CD4-positive, alpha-beta memory T cell (primary cell): ENCODE data around the gene AK8. TPM values are rescaled to one million over a fixed set of nuclear protein-coding genes. Genes with fewer than 3 reads are reported as not detected.
"Not testable (repeated sequence)": the region's sequence is repeated elsewhere in the genome, so short reads cannot be mapped to it uniquely, and the experiment has no call there.

Experiments
- CTCF ChIA-PET: fragments of 350-600 bp; sonication (Branson Sonifier 250); formaldehyde crosslinking; loops from one replicate; lab custom pipeline; 2021; ENCODE audit warnings: inconsistent platforms; ENCODE audit not compliant: partially characterized antibody; lab: Charles Lee
- POLR2A ChIA-PET: fragments of 350-600 bp; sonication (Branson Sonifier 250); formaldehyde crosslinking; loops from one replicate; lab custom pipeline; 2021; ENCODE audit not compliant: partially characterized antibody; lab: Charles Lee
- DNase-seq, 5 donors: peaks; one replicate each; pipeline versions ENCODE4 v3.0.0 to v3.0.0-alpha.2; 2020 to 2022; ENCODE audit warnings: mixed read lengths in 1 of 5
- H3K27ac ChIP-seq: one replicate; pipeline ENCODE4 v1.7.0; 2013; ENCODE audit warnings: low read depth, low read length
- H3K27me3 ChIP-seq: 2 replicates; pipeline ENCODE4 v1.7.0; 2013; ENCODE audit warnings: mild to moderate bottlenecking, low read length, moderate library complexity; ENCODE audit not compliant: insufficient read depth
- H3K36me3 ChIP-seq: 2 replicates; pipeline ENCODE4 v1.7.0; 2013; ENCODE audit warnings: mild to moderate bottlenecking, low read length, moderate library complexity; ENCODE audit not compliant: insufficient read depth
- H3K4me1 ChIP-seq: 2 replicates; pipeline ENCODE4 v1.7.0; 2013; ENCODE audit warnings: mild to moderate bottlenecking, low read length, moderate library complexity; ENCODE audit not compliant: insufficient read depth
- H3K4me3 ChIP-seq, 2 donors: one replicate each; pipeline ENCODE4 v1.7.0; 2013; ENCODE audit warnings: low read length in 2 of 2, mild to moderate bottlenecking in 1 of 2
- H3K9me3 ChIP-seq, 2 donors: one replicate each; pipeline ENCODE4 v1.7.0; 2013; ENCODE audit warnings: low read length in 2 of 2, control low read depth in 1 of 2; ENCODE audit not compliant: control insufficient read depth in 1 of 2
- H3K27ac Mint-ChIP-seq, 7 donors: one replicate each; pipeline ENCODE4 v1.8.0; 2020 to 2021; ENCODE audit warnings: mixed read lengths in 7 of 7, mild to moderate bottlenecking in 6 of 7, inconsistent platforms in 3 of 7, moderate library complexity in 3 of 7
- H3K27me3 Mint-ChIP-seq, 2 donors: one replicate each; pipeline ENCODE4 v1.8.0; 2020 to 2021; ENCODE audit warnings: mixed read lengths in 2 of 2
- H3K36me3 Mint-ChIP-seq, 2 donors: one replicate each; pipeline ENCODE4 v1.8.0; 2020 to 2021; ENCODE audit warnings: mixed read lengths in 2 of 2, inconsistent platforms in 1 of 2, mild to moderate bottlenecking in 1 of 2
- H3K4me1 Mint-ChIP-seq, 4 donors: one replicate each; pipeline ENCODE4 v1.8.0; 2020 to 2021; ENCODE audit warnings: mixed read lengths in 4 of 4, mild to moderate bottlenecking in 1 of 4
- H3K4me3 Mint-ChIP-seq, 8 donors: one replicate each; pipeline ENCODE4 v1.8.0; 2020 to 2021; ENCODE audit warnings: mixed read lengths in 8 of 8, mild to moderate bottlenecking in 7 of 8, moderate library complexity in 6 of 8, inconsistent platforms in 3 of 8
- H3K9me3 Mint-ChIP-seq, 8 donors: one replicate each; pipeline ENCODE4 v1.8.0; 2020 to 2021; ENCODE audit warnings: mixed read lengths in 8 of 8, mild to moderate bottlenecking in 5 of 8, inconsistent platforms in 3 of 8, moderate library complexity in 1 of 8
- intact Hi-C: fragments of 100-400 bp; cut with micrococcal nuclease; formaldehyde crosslinking; loops from one replicate; pipeline ENCODE4 v1.15.1; 2023
- polyA plus RNA-seq, 2 donors: library from polyadenylated mRNA; unstranded; fragments of 300-500 nt; fragmentation: Illumina TruSeq; gene quantifications; one replicate each; pipeline ENCODE4 v1.2.3, GENCODE V29; 2021
- total RNA-seq, 2 experiments: library from RNA; stranded (reverse); gene quantifications; one replicate each; pipeline ENCODE4 v1.2.3, GENCODE V29; 2021

The AK8 gene
- total and polyA plus RNA-seq, 4 experiments from 2014 or later, result 0.28 TPM; not detected in 3

DNA sequence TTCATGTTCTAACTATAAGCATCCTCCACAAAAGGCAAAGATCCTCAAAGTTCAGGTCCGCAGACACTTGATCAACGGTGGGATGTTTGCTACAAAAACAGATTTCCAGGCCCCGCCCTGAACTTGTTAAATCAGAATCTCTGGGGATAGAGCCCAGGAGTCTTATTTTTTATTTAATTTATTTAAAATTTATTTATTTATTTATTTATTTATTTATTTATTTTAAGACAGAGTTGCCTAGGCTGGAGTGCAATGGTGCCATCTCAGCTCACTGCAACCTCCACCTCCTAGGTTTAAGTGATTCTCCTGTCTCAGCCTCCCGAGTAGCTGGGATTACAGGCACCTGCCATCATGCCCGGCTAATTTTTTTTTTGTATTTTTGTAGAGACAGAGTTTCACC is 166.9 kb downstream of the AK8 start:
- H3K4me3 Mint-ChIP-seq, H3K36me3 ChIP-seq, H3K27ac Mint-ChIP-seq, H3K9me3 ChIP-seq, H3K36me3 Mint-ChIP-seq, H3K4me3 ChIP-seq, H3K4me1 ChIP-seq, DNase-seq, H3K9me3 Mint-ChIP-seq, H3K4me1 Mint-ChIP-seq, intact Hi-C loops, POLR2A ChIA-PET, H3K27ac ChIP-seq, H3K27me3 ChIP-seq: not testable (repeated sequence)
- CTCF ChIA-PET, result interaction anchor here (0.8 kb wide), 1 partner anchor 53 kb away, joined by 3 read pairs; no protein-coding TSS in a partner anchor
- peaks cover 12 to 13% of the 10 kb centered on the region in 2 donors for H3K27me3 Mint-ChIP-seq

DNA sequence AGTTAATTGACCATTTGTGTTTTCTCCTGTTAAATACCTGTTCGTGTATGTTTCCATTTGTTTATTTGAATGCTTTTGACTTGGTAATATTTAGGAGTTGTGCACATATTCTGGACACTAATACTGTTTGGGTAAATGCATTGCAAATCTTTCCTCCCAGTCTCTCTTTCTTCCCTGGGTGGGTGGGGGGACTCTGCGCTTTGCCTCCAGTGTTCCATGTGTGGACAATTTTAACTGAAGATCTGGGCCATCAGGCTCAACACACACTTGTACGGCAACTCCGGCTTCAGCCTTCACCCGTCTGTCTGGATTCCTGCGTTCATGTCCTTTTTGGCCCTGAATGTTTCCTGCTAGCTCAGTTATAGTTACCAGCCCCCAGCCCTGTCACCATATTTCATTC is 167.8 kb downstream of the AK8 start:
- no peak overlapping the region for H3K27ac ChIP-seq
- H3K36me3 ChIP-seq, result no peaks in the 10 kb centered on the region
- Mint-ChIP-seq H3K4me1 (no peaks in the 10 kb centered on the region), H3K9me3 (no peaks in the 10 kb centered on the region), H3K4me3 (no peak overlapping the region), H3K36me3 (no peaks in the 10 kb centered on the region), H3K27ac (no peak overlapping the region), H3K27me3 (peaks cover 13 to 16% of the 10 kb centered on the region in 2 donors)
- H3K4me3 ChIP-seq, result no peak overlapping the region
- H3K4me1 ChIP-seq, result no peaks in the 10 kb centered on the region
- H3K27me3 ChIP-seq, result no peaks in the 10 kb centered on the region
- no peaks in the 10 kb centered on the region for H3K9me3 ChIP-seq
- no peak for DNase-seq
- CTCF ChIA-PET, result no interaction called here
- intact Hi-C loops, result no loop called here
- POLR2A ChIA-PET, result no interaction called here

DNA sequence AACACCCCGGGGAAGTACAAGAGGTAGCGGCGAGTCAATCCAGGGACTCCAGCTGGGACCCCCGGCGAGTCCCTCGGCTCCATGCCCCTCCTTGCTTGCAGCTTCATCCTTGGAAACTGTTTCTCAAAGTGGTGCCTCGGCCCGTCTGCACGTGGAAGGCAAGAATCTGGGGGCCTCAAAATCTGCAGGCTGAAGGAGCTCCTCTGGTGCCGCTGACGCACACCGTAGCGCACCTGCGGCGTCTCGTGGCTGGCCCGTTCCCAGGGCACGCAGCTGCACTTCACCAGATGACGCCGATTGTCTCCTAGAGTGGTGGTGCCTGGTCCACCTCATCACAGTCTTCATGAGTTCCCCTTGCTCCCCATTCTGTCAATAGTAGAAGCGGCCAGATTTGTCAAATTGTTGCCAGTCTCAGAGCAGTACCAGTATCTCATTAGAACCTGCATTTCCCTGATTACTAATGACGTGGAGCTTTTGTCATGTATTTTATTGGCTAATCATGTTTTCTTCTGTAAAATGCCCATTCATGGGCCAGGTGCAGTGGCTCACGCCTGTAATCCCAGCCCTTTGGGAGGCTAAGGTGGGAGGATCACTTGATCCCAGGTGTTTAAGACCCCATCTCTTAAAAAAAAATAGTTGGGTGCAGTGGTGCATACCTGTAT is 169.2 kb downstream of the AK8 start:
- intact Hi-C loops, result no loop called here
- no peak overlapping the region for H3K4me3 ChIP-seq
- no peaks in the 10 kb centered on the region for H3K36me3 ChIP-seq
- no peaks in the 10 kb centered on the region for H3K4me1 Mint-ChIP-seq
- H3K4me3 Mint-ChIP-seq, result no peak overlapping the region
- DNase-seq, result no peak
- H3K27ac Mint-ChIP-seq, result no peak overlapping the region
- no peaks in the 10 kb centered on the region for H3K27me3 ChIP-seq
- H3K27me3 Mint-ChIP-seq, result peaks cover 13 to 16% of the 10 kb centered on the region in 2 donors
- no peak overlapping the region for H3K27ac ChIP-seq
- ChIA-PET CTCF (no interaction called here), POLR2A (no interaction called here)
- no peaks in the 10 kb centered on the region for H3K36me3 Mint-ChIP-seq
- no peaks in the 10 kb centered on the region for H3K9me3 Mint-ChIP-seq
- no peaks in the 10 kb centered on the region for H3K4me1 ChIP-seq
- no peaks in the 10 kb centered on the region for H3K9me3 ChIP-seq

DNA sequence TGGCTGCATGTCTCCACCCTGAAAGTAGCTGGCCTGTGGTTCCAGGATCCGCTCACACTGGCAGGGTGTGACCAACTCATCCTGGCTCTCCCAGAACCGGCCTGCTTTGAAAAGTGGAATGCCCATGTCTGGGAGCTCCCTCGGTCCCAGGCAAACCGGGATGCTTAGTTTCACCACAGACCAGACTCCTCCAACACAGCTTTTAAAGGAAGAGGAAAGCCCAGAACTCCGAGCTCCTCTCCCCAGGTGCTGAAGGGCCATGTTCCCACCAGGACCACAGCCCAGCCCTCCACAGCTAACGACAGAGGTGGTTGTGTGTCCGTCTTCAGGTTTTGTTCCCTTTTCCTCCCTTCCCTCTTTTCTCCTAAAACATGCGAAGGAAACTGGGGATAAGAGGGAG is 169.8 kb downstream of the AK8 start:
- no peaks in the 10 kb centered on the region for H3K4me1 ChIP-seq
- Mint-ChIP-seq H3K36me3 (no peaks in the 10 kb centered on the region), H3K9me3 (no peaks in the 10 kb centered on the region), H3K27ac (no peak overlapping the region), H3K4me3 (no peak overlapping the region), H3K27me3 (peaks cover 13 to 17% of the 10 kb centered on the region in 2 donors), H3K4me1 (no peaks in the 10 kb centered on the region)
- DNase-seq, result no peak
- H3K27ac ChIP-seq, result no peak overlapping the region
- no peaks in the 10 kb centered on the region for H3K27me3 ChIP-seq
- no peaks in the 10 kb centered on the region for H3K9me3 ChIP-seq
- H3K4me3 ChIP-seq, result no peak overlapping the region
- CTCF ChIA-PET, result no interaction called here
- H3K36me3 ChIP-seq, result no peaks in the 10 kb centered on the region
- intact Hi-C loops, result no loop called here
- POLR2A ChIA-PET, result no interaction called here

DNA sequence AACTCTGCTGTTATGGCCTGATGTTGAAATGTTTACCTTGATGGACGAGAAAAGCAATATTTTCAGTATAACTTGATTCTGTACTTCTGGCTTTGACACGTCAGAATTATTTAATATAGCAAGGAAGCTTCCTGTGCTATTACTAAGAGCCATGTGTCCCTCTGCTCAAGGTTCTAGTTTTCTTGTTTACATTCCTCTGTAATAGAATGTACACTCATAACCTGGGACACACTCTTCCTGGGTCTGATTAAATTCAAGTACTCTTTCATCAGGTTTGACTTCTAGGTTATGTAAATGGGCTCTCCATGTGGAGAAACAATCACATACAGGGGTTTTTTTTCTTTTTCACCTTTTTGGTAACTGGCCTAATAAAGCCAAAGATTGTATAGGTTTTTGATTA is 174.7 kb downstream of the AK8 start:
- H3K4me3 Mint-ChIP-seq, result no peak overlapping the region
- no peak overlapping the region for H3K4me3 ChIP-seq
- H3K4me1 Mint-ChIP-seq, result no peaks in the 10 kb centered on the region
- intact Hi-C loops, result no loop called here
- H3K27ac Mint-ChIP-seq, result no peak overlapping the region
- H3K4me1 ChIP-seq, result no peaks in the 10 kb centered on the region
- no peaks in the 10 kb centered on the region for H3K9me3 ChIP-seq
- peaks cover 7 to 11% of the 10 kb centered on the region in 2 donors for H3K27me3 Mint-ChIP-seq
- POLR2A ChIA-PET, result no interaction called here
- no peaks in the 10 kb centered on the region for H3K36me3 ChIP-seq
- CTCF ChIA-PET, result no interaction called here
- no peaks in the 10 kb centered on the region for H3K36me3 Mint-ChIP-seq
- no peak overlapping the region for H3K27ac ChIP-seq
- no peaks in the 10 kb centered on the region for H3K27me3 ChIP-seq
- DNase-seq, result no peak
- peaks cover 0 to 6% (median 4%) of the 10 kb centered on the region in 8 donors for H3K9me3 Mint-ChIP-seq

DNA sequence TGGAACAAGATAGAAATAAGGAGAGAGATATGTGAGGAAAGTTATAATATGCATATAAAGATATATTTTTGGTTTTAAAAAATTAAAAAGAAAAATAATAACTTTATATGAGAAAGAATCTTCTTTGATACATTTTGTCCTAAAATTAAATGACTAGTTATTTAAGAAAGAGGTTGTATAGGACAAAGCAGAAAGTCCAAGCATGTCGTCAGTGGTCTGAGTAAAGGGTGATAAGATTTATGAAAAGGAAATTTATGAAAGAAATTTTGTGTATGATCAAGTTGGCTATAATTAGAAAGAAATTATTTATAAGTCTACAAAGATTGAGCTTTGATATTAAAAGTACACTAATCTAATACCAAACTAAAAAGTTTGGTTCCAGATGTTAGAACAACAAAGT is 175.8 kb downstream of the AK8 start:
- Histone ChIP-seq H3K9me3 (no peaks in the 10 kb centered on the region), H3K27me3 (no peaks in the 10 kb centered on the region), H3K4me1 (no peaks in the 10 kb centered on the region), H3K4me3 (no peak overlapping the region), H3K36me3 (no peaks in the 10 kb centered on the region), H3K27ac (no peak overlapping the region)
- H3K27ac Mint-ChIP-seq, result no peak overlapping the region
- no peak overlapping the region for H3K4me3 Mint-ChIP-seq
- intact Hi-C loops, result no loop called here
- ChIA-PET POLR2A (no interaction called here), CTCF (no interaction called here)
- H3K9me3 Mint-ChIP-seq, result peaks cover 3 to 16% (median 14%) of the 10 kb centered on the region in 8 donors
- H3K27me3 Mint-ChIP-seq, result peaks cover 6 to 11% of the 10 kb centered on the region in 2 donors
- no peak for DNase-seq
- peaks cover 0 to 4% of the 10 kb centered on the region in 2 donors for H3K36me3 Mint-ChIP-seq
- no peaks in the 10 kb centered on the region for H3K4me1 Mint-ChIP-seq

DNA sequence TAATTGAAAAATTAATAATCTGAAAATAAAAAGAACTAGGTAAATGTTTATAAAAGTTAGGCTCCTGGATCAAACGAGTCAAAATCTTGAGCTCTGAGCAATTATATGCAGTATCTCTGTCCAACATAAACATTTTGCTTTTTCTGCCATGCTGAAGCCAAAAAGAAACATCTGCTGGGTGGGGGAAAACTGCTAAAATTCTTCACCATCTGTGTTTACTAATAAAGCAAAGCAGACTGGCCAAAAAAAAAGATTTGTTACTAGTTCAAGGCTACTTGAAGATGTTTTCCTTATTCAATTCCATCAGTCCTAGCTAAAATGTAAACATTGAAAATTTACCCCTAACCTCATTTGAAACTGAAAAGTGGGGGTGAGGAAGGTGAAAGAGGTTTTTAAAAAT is 178.1 kb downstream of the AK8 start:
- DNase-seq, result no peak
- H3K9me3 Mint-ChIP-seq, result peaks cover 3 to 36% (median 30%) of the 10 kb centered on the region in 8 donors

More for the DNA sequence above, 178.1 kb downstream of the AK8 start:
- POLR2A ChIA-PET, result no interaction called here
- Histone ChIP-seq H3K9me3 (no peaks in the 10 kb centered on the region), H3K27me3 (no peaks in the 10 kb centered on the region), H3K36me3 (no peaks in the 10 kb centered on the region), H3K4me3 (no peak overlapping the region), H3K4me1 (no peaks in the 10 kb centered on the region), H3K27ac (no peak overlapping the region)
- peaks cover 0 to 3% of the 10 kb centered on the region in 2 donors for H3K27me3 Mint-ChIP-seq
- intact Hi-C loops, result no loop called here
- H3K4me3 Mint-ChIP-seq, result no peak overlapping the region
- no peaks in the 10 kb centered on the region for H3K4me1 Mint-ChIP-seq
- CTCF ChIA-PET, result interaction anchor here (2.2 kb wide), 1 partner anchor 11 kb away, joined by 7 read pairs; no protein-coding TSS in a partner anchor
- no peak overlapping the region for H3K27ac Mint-ChIP-seq
- peaks cover 4 to 7% of the 10 kb centered on the region in 2 donors for H3K36me3 Mint-ChIP-seq
